Measurements from ENCODE around the gene PLOD3.

DNA sequence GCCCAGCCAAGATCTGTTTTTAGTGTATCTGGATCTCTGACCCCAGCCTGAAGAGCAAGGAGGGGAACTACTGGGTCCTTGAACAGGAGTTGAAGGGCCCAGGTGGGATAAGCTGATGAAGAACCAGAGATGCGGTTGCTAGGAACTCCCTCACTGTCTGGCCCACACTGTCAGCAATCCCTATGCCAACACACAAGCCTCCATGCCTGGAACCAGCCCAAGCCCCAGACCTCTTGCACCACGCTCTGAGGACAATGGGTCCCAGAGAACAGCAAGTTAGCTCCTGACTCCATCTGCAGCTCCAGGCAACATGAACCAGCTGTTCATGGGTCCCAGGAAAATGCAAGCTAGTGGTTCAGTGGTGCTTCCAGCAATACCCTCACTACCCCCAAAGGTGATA is 39.7 kb downstream of the PLOD3 start:
- TF ChIP-seq, protein P1, sequence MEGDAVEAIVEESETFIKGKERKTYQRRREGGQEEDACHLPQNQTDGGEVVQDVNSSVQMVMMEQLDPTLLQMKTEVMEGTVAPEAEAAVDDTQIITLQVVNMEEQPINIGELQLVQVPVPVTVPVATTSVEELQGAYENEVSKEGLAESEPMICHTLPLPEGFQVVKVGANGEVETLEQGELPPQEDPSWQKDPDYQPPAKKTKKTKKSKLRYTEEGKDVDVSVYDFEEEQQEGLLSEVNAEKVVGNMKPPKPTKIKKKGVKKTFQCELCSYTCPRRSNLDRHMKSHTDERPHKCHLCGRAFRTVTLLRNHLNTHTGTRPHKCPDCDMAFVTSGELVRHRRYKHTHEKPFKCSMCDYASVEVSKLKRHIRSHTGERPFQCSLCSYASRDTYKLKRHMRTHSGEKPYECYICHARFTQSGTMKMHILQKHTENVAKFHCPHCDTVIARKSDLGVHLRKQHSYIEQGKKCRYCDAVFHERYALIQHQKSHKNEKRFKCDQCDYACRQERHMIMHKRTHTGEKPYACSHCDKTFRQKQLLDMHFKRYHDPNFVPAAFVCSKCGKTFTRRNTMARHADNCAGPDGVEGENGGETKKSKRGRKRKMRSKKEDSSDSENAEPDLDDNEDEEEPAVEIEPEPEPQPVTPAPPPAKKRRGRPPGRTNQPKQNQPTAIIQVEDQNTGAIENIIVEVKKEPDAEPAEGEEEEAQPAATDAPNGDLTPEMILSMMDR (conservative IDR thresholded peaks at IDR 0.05): no peak
- no peak for TF ChIP-seq ZFX (IDR thresholded peaks at IDR 0.05)

Data from C4-2B (cell line).